HT-29 (cell line): Measurements from ENCODE around the gene RASIP1. TPM values are rescaled to one million over a fixed set of nuclear protein-coding genes. Genes with fewer than 3 reads are reported as not detected.
A peak's percentile ranks its signal among the peaks of the same experiment; 100 is the strongest.
"Not testable (repeated sequence)": the region's sequence is repeated elsewhere in the genome, so short reads cannot be mapped to it uniquely, and the experiment has no call there.

Experiments used
- DNase-seq: peaks from one replicate; pipeline ENCODE4 v3.0.0-alpha.2; 2015; ENCODE audit warnings: low spot score
- total RNA-seq: library from RNA; depleted of rRNA; stranded (reverse); fragments of >200 nt; shearing (Covaris generic); gene quantifications from 2 replicates; pipeline ENCODE4 v1.2.3, GENCODE V29; 2014

Gene RASIP1
- total RNA-seq, 1 experiment from 2014 or later: 0.61 TPM

DNA sequence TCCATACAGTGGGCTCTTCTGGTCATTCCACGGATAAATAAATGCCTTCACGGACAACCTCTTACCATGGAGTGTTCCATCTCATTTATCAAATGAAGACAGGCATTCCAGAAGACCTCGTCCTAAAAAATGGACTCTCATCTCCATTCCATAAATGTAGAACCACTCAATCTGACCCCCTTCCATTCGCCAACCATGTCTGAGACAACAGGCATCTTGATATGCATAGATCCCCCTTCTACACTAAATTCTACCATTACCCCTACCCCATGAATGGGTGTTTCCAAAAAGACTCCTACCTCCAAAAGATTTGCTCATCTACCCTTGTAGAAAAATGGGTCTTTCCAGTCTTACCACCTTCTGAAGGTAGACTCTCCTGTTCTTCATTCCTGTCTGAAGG is 9.0 kb downstream of the RASIP1 start:
- no peak for DNase-seq

DNA sequence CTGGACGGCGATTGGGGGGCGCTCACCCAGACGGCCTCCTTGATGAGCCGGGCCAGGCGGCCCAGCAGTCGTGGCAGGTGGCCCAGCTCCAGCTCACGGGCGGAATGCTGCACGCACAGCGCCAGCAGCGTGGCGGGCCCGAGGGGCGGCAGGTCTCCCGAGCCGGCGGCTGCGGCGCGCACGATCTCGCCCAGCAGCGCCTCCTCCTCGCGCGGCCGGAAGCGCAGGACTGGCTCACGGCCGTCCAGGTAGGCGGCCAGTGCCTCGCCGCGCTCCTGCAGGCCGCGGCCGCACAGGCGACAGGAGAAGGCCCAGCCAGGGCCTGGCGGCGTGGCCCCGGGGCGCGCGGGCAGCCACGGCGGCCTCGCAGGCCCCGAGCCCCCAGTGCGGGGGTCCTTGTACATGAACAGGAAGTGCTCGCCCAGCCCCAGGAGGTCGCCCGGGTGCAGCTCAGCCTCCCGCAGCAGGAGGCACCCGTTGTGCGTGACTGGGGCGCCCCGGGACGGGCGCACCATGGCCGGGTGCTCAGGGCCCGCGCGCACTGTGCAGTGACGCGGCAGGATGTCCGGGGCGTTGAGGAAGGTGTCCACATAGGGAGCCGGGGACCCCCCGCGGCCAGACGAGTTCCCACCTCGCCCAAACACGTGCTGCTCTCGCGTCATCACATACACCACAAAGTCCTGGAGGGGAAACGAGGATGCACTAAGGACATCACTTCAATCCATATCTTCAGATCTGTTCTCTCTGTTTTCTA is 11.3 kb downstream of the RASIP1 start:
- DNase-seq: no peak

DNA sequence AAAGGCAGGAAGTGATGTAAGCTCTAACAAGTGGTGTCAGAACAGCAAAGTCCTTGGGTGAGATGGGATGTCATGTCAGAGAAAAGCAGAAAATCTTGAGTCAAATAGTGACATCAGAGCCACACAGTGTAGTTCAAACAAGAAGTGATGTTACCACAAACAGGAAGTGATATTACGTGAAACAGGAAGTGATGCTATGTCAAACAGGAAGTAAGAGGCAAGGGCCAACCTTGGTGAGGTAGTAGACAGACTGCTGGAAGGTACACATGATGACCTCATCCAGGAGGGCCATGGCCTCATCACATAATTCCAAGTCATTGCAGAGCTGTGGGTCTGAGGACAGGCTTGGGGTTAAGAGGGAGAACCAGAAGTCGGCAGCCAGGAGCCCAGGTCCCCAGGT is 13.9 kb downstream of the RASIP1 start:
- no peak for DNase-seq

DNA sequence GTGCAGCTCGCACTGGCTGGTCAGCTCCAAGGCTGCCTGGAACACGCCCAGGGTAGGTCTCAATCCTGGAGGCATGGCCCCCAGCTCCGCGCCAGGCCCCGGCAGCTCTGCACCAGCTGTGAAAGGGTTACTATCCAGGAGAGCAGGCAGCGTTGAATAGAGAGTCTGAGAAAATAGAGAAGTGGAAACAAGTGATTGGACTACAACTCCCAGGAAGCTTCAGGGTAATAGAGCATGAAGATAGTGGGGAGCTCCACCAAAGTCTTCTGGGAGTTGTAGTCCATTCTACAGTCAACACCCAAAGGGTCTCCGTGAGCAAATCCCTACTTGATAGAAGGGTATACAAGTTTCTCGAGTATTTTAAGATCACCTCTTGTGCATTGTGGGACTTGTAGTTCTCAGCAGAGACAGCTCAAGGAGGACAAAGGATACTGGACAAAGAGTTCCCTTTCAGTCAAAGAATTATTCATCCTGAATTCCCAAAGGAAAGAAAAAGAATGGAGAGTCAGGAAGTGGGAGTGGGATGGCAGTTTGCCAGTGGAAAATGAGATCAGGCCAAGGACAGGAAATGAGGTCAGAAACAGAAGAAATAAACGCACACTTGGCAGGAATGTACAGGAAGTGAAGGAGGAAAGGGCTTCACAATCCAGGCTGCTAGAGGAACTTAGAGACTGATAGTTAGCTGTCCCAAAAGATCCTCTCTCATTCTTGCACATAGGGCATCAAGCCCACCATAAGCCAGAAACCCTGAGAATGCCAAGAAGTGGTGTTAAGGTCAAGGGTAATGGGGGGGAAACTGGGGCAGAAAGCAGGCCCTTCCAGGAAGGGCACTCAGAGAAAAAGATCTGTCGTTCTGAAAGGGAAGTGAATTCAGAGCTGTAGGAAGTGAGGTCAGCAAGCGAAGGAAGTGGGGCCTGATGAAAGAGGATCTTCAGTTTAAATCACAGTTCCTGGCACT is 15.3 kb downstream of the RASIP1 start:
- peak; percentile 78 for DNase-seq

DNA sequence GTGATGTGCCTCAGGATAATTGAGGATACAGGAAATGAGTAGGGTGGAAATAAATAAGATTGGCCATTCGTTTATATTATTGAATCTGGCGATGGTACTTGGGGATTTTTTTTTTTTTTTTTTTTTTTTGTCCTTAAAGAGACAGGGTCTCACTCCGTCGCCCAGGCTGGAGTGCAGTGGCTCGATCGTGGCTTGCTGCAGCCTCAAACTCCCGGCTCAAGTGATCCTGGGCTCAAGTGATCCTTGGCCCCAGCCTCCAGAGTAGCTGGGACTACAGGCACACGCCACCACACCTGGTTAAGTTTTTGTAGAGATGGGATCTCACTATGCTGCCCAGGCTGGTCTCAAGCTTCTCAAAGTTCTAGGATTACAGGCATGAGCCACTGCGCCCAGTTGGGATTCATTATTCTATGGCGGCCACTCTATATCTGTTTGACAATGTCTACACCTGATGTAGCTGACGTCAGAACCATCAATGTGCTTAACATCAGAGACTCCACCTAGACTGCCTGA is 18.2 kb downstream of the RASIP1 start:
- no peak for DNase-seq

DNA sequence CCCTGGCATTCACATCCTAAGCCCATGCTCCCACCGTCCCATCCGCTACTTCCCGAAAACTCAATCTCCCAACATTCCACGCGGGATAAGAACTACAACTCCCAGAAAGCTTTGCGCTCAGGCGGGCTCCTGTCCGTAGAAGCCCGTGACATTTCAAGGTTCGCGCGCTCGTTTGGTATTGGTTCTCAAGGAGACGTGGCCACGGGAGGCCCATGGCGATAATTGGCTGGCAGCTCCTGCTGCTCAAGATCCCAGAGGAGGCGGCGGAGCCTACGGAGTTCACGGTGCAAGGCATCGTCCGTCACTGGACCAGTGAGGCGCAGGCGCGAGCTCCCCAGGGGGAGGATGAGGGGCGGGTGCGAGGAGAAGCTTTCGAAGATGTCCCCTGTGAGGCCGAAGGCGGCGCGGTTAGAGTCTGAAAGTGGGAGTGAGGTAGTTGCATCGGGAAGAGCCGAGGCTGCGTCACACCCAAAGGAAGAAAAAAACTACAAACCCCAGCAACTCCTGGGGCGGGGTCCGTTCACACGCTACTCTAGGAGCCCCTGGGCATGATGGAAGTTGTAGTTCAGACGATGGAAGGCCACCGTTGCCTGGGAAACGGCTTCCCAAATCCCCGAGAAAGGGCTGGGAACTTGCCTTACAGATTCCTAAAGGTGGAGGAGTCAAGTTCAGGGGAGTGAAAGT is 19.7 kb downstream of the RASIP1 start:
- peak; percentile 100 for DNase-seq

DNA sequence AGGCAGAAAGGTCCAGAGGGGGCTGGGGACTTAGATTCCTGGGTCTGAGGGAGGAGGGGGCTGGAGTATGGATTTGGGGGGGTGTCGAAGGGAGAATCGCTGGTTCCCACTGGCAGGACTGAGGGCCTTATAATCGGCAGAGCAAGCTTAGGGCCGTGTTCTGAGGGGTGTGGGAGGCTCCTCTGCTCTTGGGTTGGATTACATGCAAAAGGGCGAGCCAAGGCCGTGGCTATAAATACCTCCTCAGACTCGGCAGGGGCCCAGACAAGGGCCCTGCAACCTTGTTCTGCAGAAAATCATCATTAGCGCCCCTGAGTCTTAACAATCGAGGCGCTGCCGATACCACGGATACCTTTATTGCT is 20.2 kb downstream of the RASIP1 start:
- DNase-seq: no peak

DNA sequence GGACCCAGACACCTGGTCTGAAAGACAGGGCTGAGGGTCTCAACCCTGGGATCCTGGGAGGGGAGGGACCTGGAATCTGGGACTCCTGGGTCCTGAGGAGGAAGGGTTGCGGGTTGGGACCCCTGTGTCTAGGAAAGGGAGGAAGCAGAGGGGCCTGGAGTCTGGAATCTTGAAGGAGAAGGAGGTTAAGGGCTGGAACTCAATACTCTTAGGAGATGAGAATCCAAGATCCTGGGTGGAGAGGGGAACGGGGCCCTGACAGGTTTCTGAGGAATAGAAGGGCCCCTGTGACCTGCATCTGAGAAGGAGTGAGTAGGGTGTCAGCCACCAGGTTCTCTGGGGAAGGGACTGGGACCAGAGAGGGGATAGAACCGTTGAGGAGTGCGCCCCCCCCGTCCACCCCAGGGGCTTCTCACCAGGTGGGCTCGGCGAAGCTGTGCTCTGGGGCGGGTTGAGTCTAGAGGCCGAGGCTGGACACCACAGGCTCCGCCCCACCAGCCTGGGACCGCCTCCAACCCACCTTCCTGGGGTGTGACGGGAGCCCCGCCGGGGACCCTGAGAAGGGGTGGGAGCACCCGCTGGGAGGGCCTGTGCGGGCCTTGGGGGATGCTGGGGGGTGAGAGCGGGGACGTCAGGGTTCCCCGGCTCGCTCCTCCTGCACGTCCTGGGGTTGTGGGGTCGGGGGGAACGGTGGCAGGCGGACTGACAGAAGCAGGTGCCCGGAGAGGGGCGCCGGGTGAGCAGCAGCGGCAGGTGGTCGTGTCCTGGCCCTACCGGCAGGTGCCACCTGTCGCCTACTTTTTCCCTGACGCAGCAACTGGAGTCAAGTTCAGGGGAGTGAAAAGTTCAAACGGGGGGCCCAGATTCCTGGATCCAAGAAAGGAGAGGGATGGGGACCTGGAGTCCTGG is 20.9 kb downstream of the RASIP1 start, which contains the start of gene MAMSTR:
TSS of gene MAMSTR (minus strand) at position 463 of the 909 bp plus-strand sequence. CDS start 694 bp downstream, outside the sequence.
- DNase-seq: no peak

DNA sequence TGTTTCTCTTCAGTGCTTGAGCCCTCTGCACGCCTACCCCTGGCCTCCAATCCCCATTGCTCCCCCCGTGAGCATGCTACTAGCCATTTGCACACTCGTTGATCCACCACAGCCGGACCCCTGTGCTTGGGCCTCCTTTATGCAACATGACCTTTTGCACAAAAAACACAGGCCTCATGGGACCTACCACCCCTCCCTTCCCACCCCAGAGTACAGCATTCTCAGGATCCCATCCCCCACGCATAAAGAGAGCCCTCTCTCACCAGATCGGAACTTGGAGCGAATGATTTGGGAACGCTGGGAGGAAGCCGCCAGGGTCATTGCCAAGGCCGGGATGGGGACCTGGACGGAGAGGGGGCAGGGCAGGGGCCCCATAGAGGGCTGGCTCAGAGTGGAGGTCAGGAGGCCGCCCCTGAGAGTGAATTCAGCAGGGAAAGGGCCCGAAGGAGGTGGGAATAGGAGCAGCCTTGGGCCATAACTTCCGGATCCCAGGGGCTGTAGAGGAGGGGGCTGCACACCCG is 21.6 kb downstream of the RASIP1 start:
- no peak for DNase-seq

DNA sequence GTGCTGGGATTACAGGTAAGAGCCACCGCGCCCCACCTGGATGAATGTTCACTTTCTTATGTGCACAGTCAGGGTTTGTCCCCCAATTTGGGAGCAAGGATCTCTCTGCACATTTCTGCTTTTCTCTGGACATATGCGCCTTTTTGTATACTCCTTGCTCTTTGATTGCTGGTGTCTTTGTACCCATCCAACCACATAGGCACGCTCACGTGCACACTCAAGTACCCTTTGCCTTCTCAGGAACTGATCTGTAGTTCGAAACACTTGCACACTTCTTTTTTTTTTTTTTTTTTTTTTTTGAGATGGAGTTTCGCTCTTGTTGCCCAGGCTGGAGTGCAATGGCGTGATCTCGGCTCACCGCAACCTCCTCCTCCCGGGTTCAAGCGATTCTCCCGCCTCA is 22.3 kb downstream of the RASIP1 start:
- DNase-seq: not testable (repeated sequence)

DNA sequence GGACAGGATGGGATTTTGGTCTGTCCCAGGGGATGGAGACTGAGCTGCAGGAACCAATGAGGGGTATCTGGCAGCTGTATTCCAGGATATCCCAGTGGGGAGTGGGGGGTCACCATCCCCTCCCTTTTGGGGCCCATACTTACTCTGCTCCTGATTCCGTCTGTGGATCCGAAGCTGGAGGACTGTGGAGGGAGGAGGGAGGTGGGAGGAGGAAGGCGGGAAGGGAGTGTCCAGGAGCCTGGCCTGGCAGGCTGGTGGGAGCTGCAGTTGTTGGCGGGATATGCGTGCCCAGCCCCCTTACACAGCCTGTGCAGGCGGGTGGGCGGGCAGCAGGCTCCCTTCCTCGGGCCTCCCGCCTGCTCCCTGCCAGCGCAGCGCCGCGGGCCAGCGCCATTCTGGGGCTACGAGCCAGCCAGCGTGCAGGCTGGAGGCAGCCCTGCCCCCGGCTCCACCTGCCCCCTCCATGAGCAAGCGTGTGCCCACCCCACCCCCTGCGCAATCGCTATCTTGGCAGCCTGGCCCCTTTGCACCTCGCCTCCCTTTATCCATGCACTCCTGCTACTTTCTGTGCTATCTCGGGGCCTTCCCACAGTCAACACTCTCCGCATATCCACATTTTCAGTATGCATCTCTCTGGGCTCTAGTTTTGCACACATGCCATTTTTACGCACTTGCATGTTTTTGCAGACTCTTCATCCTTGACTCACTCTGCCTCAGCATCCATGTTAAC is 23.7 kb downstream of the RASIP1 start:
- no peak for DNase-seq

DNA sequence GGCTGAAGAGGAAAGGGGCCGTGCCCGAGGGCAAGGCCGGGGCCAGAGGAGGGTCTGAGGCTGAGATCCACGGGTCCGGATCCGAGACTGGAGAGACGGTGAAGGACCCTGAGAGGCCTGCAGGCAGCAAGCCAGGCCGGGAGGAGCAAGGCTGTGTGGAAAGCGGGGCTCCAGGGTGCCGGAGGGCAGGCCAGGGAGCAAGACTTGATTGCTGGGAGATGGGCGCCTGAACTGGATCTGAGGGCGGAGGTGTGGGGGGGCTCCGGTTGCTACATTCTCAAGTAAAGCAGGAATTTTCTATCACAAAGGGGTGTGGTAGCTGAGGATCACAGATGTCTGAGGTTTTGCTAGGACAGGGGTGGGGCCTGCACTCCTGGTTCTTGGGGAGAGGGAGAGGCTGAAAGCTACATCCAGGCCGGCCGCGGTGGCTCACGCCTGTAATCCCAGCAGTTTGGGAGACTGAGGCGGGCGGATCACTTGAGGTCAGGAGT is 24.7 kb downstream of the RASIP1 start:
- DNase-seq: no peak

DNA sequence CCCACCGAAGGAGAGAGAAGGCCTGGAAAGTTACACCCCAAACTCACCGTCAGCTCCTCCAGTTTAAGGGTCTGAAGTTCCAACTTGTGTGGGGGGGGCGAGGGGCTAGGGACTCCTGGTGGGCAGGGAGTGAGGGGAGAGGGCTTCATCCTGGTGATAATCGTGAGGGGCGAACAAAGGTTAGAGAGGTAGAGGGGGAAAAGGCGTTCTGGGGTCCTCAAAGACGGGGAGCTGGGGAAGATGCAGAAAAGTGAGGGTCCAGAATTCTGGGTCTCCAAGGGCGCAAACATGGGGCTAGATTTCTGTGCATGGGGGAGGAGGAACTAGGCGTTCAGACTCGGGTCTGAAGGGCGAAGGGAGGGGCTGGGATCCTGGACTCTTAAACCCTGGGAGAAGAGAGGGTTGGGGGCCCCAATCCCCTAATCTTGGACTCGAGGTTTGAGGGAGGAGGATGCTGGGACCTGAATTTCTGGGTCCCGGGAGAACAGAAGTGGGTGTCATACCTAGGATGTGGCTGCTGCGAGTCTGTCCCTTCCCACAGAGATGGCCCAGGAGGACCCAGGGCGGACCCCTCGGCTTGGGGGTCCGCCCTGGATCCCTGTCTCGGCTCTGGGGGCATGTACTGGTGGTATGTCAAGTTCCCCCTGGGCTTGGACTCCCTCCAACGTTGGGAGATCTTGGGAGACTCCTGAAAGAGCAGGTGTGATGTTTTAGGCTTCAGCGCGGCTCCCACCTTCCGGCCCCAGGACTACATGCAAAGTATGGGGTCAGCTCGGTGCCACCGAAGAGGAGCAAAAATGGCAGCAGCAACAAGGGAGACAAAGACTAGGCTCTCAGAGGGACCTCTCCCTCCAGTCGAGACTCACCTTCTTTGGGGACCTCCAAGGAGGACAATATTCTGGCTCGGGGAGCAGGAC is 25.4 kb downstream of the RASIP1 start:
- DNase-seq: no peak

DNA sequence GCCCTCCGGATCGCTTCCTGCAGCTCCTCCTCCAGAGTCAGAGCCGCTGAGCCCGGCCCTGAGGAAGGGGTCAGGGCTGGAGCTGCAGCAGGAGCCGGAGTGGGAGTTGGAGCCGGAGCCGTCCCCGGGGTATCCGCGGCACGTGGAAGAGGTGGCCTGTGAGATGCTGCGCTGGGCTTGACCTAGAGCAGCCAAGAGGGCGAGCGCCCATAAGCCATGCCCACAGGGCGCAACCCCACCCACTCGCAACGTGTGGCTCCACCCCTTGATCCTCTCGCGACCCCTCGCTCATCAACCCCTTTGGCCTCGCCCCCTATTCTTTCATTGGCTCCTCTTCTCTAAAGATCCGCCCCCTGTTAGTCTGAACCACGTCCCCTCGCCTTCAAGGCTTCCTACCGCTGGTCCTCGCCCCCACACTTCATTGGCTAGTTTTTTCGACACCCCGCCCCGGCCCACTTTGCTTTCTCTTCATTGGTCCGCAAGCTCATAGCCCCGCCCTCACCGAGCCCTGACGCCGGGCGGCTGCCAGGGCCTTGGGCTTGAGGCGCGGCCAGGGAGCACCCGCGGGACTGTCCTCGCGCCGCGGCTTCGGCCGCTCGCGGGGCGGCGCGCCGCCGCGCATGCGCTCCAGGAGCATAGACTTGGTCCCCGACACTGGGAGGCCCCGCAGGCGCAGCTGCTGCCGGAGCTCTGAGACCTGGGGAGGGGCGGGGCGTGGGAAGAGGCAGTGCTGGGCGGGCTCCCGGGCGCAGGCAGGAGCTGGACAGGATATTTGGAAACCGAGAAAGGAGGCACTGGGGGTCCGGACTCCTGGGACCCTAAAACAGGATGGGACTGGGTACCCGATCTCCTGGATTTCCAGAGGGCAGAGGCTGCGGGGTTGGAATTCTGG is 26.3 kb downstream of the RASIP1 start:
- DNase-seq: peak; percentile 100

DNA sequence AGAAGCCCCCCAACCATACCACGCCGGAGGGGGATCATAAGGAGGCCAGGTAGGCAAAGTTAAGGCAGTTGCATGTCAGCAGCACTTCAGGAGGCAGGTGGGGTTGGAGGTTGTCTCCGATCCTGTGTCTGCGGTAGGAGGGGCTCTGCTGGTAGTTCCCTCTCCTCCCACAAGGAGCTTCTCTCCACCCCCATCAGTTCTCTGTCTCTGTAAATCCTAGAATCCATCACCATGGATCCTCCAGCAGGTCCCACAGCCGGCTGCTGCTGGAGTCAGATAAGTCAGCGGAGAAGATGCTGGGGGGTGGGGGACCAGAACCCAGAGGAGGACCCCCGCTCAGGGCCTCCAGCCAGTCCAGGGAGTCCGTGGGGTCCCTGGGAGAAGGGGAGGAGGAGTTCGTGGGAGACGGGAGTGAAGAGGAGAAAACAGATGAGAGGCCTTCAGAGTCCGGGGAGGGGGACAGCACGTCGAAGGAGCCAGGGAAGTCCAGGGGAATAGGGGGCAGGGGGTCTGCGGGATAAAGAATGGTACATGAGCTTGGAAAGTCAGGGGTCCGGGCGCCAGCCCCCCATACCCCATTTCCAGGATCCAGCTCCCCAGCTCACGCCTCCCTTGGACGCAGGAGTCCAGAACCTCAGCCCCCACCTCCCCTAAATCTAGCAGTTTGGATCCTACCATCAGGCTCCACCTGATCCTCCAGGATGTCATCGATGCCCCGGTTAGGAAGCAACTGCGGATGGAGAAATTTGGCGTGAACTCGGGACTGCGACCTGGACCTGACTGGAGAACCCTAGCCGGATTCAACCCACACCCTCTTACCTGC is 27.2 kb downstream of the RASIP1 start:
- DNase-seq: peak; percentile 48

DNA sequence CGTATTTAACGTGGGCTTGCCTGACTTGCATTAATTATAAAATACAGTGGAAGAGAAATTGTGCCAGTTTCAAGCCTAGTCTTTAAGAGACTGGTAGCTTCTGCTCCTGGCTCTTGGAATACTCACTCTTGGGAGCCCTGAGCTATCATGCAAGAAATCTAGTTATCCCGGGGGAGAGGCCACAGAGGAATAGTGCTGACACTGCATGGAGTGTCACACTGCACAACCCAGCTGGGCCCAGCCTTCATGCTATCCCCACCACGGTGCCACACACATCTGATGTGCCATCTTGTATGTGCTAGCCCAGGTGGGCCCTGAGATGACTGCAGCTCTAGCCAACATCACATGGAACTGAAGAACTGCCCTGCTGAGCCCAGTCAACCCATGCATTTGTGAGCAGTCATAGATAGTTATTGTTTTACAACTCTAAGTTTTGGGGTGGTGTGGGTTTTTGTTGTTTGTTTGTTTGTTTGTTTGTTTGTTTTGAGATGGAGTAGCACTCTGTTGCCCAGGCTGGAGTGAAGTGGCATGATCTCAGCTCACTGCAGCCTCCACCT is 29.2 kb downstream of the RASIP1 start:
- no peak for DNase-seq
